GM13977 (cell line): Measurements from ENCODE around the gene PLD1.

Source experiments
- DNase-seq: peaks from one replicate; pipeline ENCODE4 v3.0.0; 2012; ENCODE audit warnings: low spot score
- in situ Hi-C: fragments of 300-500 bp; cut with MboI; formaldehyde crosslinking; loops from one replicate; pipeline ENCODE4 v1.12.0; 2022; ENCODE audit warnings: low sequenced_read_pairs, low pct_unique_long_range_greater_than_20kb, mixed read lengths, inconsistent platforms; ENCODE audit not compliant: unreplicated experiment
- TF ChIP-seq, protein P1 (sequence below): IDR thresholded peaks from 2 replicates; pipeline ENCODE4 v1.5.1; 2012; ENCODE audit warnings: mild to moderate bottlenecking, control low read depth; ENCODE audit not compliant: insufficient read depth; ENCODE audit errors: extremely low read depth, missing control alignments

The PLD1 gene

DNA sequence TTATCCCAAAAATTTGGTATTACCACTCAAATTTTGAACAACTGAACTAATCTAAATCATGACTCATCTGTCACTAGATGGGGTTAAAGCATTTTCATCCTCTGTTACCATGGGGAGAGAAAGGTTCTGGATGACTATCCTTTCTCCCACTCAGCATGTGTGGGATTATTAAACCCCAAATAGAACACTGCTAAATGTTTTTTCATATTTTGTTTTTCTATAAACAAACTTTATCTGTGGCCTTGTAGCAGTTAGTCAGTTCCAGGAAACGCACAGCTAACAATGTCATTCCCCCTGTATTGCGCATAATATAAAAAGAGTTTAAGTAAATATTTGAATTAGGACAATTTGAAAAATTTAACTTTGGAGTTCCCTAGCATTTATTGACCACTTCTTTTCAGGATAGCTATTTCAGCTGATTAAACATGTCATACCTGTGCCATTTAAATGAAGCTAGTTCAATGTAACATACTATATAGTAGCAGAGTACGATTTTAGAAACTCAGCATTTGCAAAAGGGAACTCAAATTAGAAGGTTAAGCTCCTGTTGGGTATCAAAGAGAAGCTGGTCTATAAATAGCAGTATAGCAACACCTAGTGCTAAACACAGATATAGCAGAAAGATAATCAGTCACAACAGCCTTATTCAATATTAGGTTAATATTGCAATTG, 23.6 kb upstream of the PLD1 start:
- TF ChIP-seq, protein P1, sequence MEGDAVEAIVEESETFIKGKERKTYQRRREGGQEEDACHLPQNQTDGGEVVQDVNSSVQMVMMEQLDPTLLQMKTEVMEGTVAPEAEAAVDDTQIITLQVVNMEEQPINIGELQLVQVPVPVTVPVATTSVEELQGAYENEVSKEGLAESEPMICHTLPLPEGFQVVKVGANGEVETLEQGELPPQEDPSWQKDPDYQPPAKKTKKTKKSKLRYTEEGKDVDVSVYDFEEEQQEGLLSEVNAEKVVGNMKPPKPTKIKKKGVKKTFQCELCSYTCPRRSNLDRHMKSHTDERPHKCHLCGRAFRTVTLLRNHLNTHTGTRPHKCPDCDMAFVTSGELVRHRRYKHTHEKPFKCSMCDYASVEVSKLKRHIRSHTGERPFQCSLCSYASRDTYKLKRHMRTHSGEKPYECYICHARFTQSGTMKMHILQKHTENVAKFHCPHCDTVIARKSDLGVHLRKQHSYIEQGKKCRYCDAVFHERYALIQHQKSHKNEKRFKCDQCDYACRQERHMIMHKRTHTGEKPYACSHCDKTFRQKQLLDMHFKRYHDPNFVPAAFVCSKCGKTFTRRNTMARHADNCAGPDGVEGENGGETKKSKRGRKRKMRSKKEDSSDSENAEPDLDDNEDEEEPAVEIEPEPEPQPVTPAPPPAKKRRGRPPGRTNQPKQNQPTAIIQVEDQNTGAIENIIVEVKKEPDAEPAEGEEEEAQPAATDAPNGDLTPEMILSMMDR, result peak; percentile 41
- in situ Hi-C loops, result no loop called here
- peak; percentile 46 for DNase-seq

DNA sequence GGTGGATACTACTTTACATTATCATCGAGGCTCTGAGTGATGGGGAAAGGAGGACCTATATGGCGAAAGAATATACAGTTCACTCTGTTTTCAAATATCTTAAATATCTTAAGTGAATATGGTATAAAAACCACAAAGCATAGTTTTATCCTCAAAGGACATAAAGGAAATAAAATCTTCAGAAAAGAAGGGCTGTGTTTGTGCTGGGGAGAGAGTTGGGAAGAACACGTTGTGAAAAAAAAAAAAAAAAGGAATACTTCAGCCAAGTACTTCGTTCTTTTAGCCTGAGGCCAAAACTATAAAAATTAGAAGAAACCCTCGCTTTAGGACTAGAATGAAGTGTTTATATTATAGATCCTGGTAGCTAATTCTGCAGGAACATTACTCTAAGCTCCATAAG, 22.7 kb upstream of the PLD1 start:
- no peak for DNase-seq
- in situ Hi-C loops, result no loop called here
- TF ChIP-seq, protein P1, result no peak

DNA sequence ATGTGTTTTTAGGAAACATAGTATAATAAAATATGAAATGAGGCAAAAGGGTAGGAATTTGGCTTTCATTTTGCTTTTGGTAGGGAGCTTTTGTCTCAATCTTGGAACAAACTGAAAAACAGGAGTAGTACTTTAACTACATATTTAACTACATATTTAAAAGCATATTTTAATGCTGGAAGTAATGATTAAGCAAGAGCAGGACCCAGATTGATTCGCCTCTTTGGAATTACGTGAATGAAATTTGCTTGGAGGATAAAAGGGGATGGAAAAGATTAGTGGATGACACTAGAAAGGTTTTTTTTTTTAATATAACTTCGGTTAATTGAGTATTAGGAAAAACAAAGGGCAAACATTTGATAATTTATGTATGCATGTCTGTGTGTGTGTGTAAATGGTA, 21.7 kb upstream of the PLD1 start:
- TF ChIP-seq, protein P1, result no peak
- DNase-seq, result no peak
- in situ Hi-C loops, result no loop called here

DNA sequence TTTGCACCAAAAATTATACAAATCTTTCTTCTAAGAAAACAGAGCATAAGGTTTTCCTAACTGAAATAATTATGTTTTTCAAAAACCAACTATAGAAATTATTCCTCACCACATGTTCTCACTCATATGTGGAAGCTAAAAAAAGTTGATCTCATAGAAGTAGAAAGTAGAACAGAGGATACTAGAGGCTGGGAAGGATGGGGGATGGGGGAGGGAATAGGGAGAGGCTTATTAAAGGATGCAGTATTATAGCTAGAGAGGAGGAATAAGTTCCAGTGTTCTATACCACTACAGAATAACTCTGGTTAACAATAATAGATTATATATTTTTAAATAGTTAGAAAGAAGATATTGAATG, 20.2 kb upstream of the PLD1 start:
- DNase-seq, result no peak
- TF ChIP-seq, protein P1, result no peak
- in situ Hi-C loops, result no loop called here

DNA sequence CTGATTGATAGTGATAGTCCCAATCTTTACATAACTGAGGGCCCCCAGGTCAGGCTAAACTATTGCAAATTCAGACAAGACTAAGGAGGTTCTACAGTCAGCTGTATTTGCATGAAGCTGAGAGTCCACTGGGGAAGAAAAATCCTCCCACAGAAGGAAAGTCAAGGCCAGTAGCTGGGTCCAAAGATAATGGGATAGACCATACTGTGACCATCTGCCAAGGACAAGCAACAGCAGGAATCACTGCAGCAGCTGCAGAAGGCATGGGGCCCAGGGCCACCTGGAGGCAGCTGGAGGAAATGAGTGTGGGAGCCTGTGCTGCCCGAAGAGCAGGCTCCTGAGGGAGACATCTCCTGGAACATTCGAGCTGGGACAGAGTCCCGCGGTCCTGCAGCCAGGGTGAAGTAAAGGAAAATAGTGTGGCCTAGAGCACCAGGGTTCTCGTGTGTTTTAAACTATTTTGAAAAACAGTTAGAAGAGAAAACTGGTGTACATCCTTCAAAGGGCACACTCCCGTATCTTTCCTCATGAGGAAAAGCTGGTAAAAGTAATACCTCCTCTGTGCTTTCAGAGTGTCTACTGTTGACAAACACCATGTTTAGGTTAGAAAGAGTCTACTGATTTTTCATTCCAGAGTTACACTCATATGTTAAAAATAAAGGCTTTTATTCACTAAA, 19.7 kb upstream of the PLD1 start:
- TF ChIP-seq, protein P1, result peak; percentile 50
- DNase-seq, result peak; percentile 34
- in situ Hi-C loops, result no loop called here

DNA sequence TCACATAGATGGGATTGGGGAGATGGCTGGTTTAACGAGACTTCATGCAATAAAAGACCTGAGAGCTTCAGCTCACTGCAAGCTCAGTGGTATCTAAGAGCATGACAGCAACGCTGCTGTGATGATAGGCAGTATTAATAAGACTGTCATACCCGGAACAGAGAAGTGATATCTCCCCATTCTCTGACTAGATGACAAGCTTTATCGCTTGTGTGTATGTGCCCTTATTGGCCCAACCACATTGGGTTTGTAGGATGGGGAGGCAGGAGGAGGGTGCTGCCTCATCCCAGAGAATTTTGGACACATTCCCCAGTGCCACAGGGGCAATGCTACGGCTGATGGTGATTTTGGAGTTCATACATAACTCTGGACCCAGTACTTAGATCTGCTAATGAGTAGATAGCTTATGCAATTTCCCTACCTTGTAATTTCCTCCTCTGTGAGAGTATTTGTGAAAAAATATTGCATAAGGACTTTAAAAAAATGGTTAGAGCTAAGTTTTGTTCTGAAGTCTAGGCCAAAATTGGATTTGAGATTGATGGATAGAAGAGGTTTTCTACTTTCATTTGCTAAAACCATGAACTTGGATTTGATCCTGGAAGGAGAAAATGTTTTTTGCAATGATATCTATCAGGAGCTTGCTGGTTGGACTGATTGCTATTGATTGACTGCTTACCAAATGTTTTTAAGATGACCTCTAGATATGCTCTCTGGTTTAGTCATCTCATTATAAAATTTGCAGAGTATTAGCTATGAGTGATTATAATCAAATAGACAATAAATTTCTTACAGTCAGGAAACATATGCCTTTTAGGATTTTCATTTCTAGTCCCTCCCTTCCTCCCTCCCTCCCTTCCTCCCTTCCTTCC, 18.9 kb upstream of the PLD1 start:
- TF ChIP-seq, protein P1, result no peak
- DNase-seq, result no peak
- in situ Hi-C loops, result no loop called here
